ENCODE data around the gene THSD4. TPM values are rescaled to one million over a fixed set of nuclear protein-coding genes. Genes with fewer than 3 reads are reported as not detected.

Gene THSD4
- total RNA-seq, 6 donors from 2014 or later, result 16.8 to 39.7 (median 21.7) TPM

- Histone ChIP-seq H3K27ac (no peak overlapping the region), H3K9me3 (no peaks in the 10 kb centered on the region), H3K36me3 (no peaks in the 10 kb centered on the region), H3K4me3 (no peak overlapping the region), H3K4me1 (no peaks in the 10 kb centered on the region), H3K27me3 (no peaks in the 10 kb centered on the region)
- DNase-seq (no peak), ATAC-seq (ENCODE audit: low FRiP score in 2 of 2) (no peak)
- TF ChIP-seq POLR2AphosphoS5 (IDR thresholded peaks at IDR 0.05) (no peak), EP300 (IDR thresholded peaks at IDR 0.05) (no peak), CTCF (IDR thresholded peaks at IDR 0.05) (no peak), POLR2A (IDR thresholded peaks at IDR 0.05) (no peak)
- 84 to 89% methylated on average over 4 of the region's 4 CpGs for WGBS, 2 donors
These were observed 368.8 kb downstream of the THSD4 start for GRCh38 chr15:71484080-71484479.

GRCh38 chr15:71485094-71485693 is 369.9 kb downstream of the THSD4 start:
- Histone ChIP-seq H3K36me3 (no peaks in the 10 kb centered on the region), H3K4me1 (no peaks in the 10 kb centered on the region), H3K9me3 (no peaks in the 10 kb centered on the region), H3K27ac (no peak overlapping the region), H3K4me3 (no peak overlapping the region), H3K27me3 (no peaks in the 10 kb centered on the region)
- TF ChIP-seq POLR2A (IDR thresholded peaks at IDR 0.05), result no peak
- no peak for TF ChIP-seq EP300 (IDR thresholded peaks at IDR 0.05)
- TF ChIP-seq CTCF (IDR thresholded peaks at IDR 0.05), result peak in 2 of 6 experiments; percentile 9 to 33
- no peak for TF ChIP-seq POLR2AphosphoS5 (IDR thresholded peaks at IDR 0.05)
- DNase-seq (no peak), ATAC-seq (ENCODE audit: low FRiP score in 2 of 2) (no peak)
- WGBS, 2 donors, result 87 to 97% methylated on average over 2 of the region's 2 CpGs

- H3K9me3 ChIP-seq, result no peaks in the 10 kb centered on the region
- H3K4me3 ChIP-seq, result no peak overlapping the region
- H3K36me3 ChIP-seq, result no peaks in the 10 kb centered on the region
- DNase-seq (no peak), ATAC-seq (ENCODE audit: low FRiP score in 2 of 2) (no peak)
- no peak for TF ChIP-seq CTCF (IDR thresholded peaks at IDR 0.05)
- H3K27me3 ChIP-seq, result no peaks in the 10 kb centered on the region
- WGBS, 2 donors, result 94 to 95% methylated on average over 3 of the region's 3 CpGs
- H3K4me1 ChIP-seq, result no peaks in the 10 kb centered on the region
- no peak overlapping the region for H3K27ac ChIP-seq
These were observed 374.3 kb downstream of the THSD4 start for GRCh38 chr15:71489570-71489969.

- Histone ChIP-seq H3K4me1 (no peaks in the 10 kb centered on the region), H3K36me3 (no peaks in the 10 kb centered on the region), H3K4me3 (no peak overlapping the region), H3K9me3 (no peaks in the 10 kb centered on the region), H3K27ac (no peak overlapping the region), H3K27me3 (no peaks in the 10 kb centered on the region)
- ATAC-seq (ENCODE audit: low FRiP score in 2 of 2), result no peak
- no peak for DNase-seq
- TF ChIP-seq POLR2A (IDR thresholded peaks at IDR 0.05) (no peak), CTCF (IDR thresholded peaks at IDR 0.05) (no peak), POLR2AphosphoS5 (IDR thresholded peaks at IDR 0.05) (no peak)
- 88% methylated on average over 5 of the region's 5 CpGs for WGBS, 2 donors
These were observed 378.3 kb downstream of the THSD4 start for GRCh38 chr15:71493526-71493925.

Measured in upper lobe of left lung (tissue), 6 donors.